C4-2B (cell line): ENCODE results near the gene FUBP3.

Experiments
- ZFX ChIP-seq: fragments of 450-650 bp; IDR thresholded peaks from 2 replicates; pipeline ENCODE4 v1.6.1; 2017
- TF ChIP-seq, protein P1 (sequence below): fragments of 450-650 bp; conservative IDR thresholded peaks from 2 replicates; pipeline ENCODE4 v1.5.1; 2017; ENCODE audit warnings: mild to moderate bottlenecking

DNA sequence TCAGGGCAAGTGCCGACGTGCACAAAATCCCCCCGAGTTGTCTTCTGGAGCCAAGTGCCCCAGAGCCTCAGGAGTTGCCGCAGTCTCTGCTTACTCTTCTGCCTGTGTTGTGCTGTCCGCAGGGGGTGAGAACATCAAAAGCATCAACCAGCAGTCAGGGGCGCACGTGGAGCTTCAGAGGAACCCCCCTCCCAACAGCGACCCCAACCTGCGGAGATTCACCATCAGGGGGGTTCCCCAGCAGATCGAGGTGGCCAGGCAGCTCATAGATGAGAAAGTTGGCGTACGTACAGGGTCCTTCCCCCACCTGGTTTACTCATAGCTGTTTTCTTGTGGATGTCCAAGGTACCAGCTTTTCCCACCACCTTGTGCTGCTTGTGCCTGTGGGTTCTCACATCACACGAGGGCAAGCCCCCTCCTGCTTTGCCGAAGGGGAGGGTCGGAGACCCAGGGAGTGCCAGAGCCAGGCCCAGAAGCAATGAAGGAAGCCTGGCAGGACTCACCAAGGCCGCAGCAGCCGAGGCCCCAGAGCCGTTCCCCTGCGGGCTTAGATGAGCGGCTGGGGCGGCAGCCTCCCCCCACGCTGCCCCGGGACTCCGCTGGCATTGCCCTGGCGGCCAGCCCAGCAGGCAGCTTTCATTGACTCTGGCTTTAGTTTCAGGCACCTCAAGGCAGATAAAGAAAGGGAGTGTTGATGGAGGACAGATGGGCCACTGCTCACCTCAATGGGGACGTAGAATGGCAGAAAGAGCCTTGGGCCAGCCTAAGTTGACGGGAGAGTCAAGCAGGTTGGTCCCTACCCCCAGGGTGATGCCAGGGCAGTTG lies 51.3 kb downstream of the FUBP3 start:
- TF ChIP-seq, protein P1, sequence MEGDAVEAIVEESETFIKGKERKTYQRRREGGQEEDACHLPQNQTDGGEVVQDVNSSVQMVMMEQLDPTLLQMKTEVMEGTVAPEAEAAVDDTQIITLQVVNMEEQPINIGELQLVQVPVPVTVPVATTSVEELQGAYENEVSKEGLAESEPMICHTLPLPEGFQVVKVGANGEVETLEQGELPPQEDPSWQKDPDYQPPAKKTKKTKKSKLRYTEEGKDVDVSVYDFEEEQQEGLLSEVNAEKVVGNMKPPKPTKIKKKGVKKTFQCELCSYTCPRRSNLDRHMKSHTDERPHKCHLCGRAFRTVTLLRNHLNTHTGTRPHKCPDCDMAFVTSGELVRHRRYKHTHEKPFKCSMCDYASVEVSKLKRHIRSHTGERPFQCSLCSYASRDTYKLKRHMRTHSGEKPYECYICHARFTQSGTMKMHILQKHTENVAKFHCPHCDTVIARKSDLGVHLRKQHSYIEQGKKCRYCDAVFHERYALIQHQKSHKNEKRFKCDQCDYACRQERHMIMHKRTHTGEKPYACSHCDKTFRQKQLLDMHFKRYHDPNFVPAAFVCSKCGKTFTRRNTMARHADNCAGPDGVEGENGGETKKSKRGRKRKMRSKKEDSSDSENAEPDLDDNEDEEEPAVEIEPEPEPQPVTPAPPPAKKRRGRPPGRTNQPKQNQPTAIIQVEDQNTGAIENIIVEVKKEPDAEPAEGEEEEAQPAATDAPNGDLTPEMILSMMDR = no peak
- no peak for TF ChIP-seq ZFX
